GM19438 (cell line): Measurements from ENCODE around the gene MED31.
"Not testable (repeated sequence)": the region's sequence is repeated elsewhere in the genome, so short reads cannot be mapped to it uniquely, and the experiment has no call there.

Source experiments
- ATAC-seq: cut with Tn5 transposase; IDR thresholded peaks from one replicate; pipeline ENCODE4 v1.9.1; 2021; ENCODE audit warnings: low read depth; ENCODE audit not compliant: unreplicated experiment

The MED31 gene

GRCh38 chr17:6632530-6632929 is 18.9 kb downstream of the MED31 start:
- no peak for ATAC-seq

- no peak for ATAC-seq
Measured at GRCh38 chr17:6630390-6630789, 21.0 kb downstream of the MED31 start.

GRCh38 chr17:6627019-6627418 is 24.4 kb downstream of the MED31 start:
- ATAC-seq = no peak

- no peak for ATAC-seq
Measured at GRCh38 chr17:6626616-6627015, 24.8 kb downstream of the MED31 start.

GRCh38 chr17:6623941-6624340 is 27.5 kb downstream of the MED31 start:
- ATAC-seq = no peak

- ATAC-seq = no peak
Measured at GRCh38 chr17:6611231-6611630, 40.2 kb downstream of the MED31 start.

- no peak for ATAC-seq
Measured at GRCh38 chr17:6610011-6610410, 41.4 kb downstream of the MED31 start.

GRCh38 chr17:6608321-6608720 is 43.1 kb downstream of the MED31 start:
- no peak for ATAC-seq

- ATAC-seq = no peak
Measured at GRCh38 chr17:6605142-6605541, 46.3 kb downstream of the MED31 start.

GRCh38 chr17:6603744-6604325 is 47.6 kb downstream of the MED31 start:
- no peak for ATAC-seq

GRCh38 chr17:6602141-6602540 is 49.3 kb downstream of the MED31 start:
- ATAC-seq = no peak

GRCh38 chr17:6599364-6599763 is 52.0 kb downstream of the MED31 start:
- no peak for ATAC-seq

GRCh38 chr17:6597727-6598126 is 53.7 kb downstream of the MED31 start:
- ATAC-seq = no peak

- no peak for ATAC-seq
Measured at GRCh38 chr17:6596941-6597340, 54.5 kb downstream of the MED31 start.

GRCh38 chr17:6596511-6596910 is 54.9 kb downstream of the MED31 start:
- ATAC-seq = no peak

GRCh38 chr17:6596081-6596480 is 55.3 kb downstream of the MED31 start:
- no peak for ATAC-seq

- ATAC-seq = not testable (repeated sequence)
Measured at GRCh38 chr17:6593371-6593770, 58.0 kb downstream of the MED31 start.
